HG03045 (cell line): Measurements from ENCODE around the gene PCDH1.
"Not testable (repeated sequence)": the region's sequence is repeated elsewhere in the genome, so short reads cannot be mapped to it uniquely, and the experiment has no call there.

Experiments used
- ATAC-seq: cut with Tn5 transposase; IDR thresholded peaks from one replicate; pipeline ENCODE4 v1.9.1; 2021; ENCODE audit warnings: mild to moderate bottlenecking, moderate library complexity; ENCODE audit not compliant: unreplicated experiment

Gene PCDH1

DNA sequence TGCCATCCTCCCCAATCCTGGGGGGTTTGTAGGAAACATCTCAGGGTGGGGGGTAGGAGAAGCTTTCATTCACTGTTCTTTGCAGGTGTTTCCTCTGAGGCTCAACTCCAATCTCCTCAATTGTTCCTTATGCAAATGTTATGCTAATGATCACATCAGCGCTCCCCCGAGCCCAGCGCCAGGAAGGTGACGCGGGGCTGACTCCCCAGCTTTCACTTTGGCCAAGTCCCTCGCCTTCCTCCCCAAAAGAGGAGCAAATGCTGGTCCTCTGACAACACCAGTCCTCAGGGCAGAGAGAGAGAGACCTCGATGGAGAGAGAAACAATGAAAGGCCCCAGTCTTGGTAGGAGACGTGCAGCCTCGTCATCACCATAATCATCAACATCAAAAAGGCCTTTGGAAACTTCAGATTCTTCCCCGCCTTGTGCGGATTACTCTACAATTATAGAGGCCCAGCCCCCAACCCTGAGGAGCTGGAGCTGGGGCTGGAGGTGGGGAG is 39.1 kb downstream of the PCDH1 start:
- ATAC-seq = no peak

DNA sequence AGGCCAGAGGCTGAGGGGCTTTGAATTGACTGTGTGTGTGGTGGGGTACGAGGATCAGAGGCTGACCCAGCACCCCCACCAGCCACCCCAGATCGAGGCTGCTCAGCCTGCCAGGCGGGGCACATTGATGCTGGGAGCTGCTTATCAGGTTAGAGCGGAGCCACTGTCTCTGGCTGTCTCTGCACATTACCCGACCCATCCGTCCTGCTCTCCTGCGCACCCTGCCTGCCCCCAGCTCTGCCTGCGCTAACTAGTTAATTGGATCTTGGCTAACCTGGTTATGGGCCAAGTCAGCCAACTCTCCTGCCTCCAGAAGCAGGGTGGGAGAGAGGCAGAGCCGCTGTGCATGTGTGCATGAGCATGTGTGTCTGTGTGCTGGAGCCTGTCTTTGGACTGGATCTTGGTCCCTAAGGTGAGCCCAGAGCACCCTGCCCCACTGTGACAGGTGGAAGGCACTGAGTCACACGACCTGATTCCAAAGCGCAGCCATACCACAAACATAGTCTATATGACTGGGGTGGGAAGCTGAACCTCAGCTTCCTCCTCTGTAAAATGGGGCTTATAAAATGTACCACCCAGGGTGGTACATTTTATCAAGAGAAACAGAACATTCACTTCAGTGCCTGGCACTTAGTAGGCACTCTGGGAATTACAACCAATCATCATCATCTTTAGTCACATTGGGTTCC is 39.7 kb downstream of the PCDH1 start:
- ATAC-seq = no peak

DNA sequence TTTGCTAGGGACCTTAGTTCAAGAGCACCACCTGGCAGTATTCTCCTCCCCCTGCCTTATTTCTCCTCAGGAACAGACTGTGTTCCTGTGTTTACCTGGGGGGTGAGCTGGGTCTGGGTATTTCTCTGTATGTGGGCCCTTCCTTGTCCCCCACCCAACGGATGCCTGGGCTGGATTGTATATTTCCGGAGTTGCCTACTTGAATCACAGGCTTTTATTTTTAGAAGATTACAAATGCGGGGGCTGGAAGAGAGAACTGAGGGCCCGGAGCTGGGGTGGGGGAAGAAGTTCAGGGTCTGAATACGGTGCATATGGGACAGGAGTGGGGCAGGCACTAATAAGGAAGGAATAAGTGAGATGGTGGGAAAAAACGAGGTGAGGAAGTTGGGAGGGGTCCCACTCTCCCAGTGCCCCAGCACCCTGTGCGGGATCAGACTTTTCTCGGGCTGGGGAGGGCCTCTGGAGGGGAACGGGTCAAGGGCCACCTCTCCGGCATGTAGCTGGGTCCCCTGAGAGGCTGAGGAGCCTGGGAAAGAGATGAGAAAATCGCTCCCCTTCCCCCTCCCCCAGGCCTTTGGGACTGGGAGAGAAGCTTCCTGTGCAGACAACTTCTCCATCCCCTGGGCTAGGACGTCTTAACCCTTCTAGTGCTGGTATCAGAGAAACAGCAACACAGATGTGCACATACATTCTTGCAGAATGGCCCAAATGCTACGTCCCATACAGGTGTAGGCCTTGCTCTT is 42.1 kb downstream of the PCDH1 start:
- ATAC-seq = no peak

DNA sequence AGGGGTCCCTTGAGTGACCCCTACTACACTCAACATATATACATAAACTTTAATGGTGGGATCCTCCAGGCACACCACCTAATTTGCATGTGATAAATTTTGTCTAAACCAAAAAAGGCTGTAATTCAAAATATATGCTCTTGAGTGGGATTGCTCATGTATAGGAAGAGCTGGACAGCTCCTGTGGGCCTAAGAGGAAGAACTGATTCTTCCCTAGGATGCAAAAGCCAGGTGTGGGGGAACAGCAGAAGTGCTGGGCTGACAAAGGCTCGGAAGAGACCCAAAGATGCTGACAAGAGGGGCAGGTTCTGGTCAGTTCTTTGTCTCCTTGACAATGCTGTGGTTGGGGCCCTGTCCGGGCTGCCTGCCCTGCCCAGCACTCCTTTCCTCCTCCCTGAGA is 43.9 kb downstream of the PCDH1 start:
- no peak for ATAC-seq

DNA sequence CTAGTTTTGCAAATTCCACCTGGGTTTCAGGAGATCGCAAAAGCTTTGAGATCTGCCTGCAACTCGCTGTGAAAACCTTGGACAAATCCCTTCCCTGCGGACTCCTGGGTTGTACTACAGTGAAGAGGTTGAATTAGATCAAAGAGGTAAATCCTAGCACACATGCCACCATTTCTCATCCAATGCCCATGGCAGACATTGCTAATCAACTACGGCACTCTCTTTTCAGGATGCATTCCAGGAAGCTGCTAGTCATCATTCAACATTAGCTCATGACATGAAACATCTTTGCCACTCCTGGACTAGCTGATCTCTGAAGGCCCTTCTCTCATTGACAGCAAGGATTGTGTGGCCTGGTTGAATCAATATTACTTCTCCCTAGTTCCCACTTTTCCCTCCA is 46.1 kb downstream of the PCDH1 start:
- no peak for ATAC-seq

DNA sequence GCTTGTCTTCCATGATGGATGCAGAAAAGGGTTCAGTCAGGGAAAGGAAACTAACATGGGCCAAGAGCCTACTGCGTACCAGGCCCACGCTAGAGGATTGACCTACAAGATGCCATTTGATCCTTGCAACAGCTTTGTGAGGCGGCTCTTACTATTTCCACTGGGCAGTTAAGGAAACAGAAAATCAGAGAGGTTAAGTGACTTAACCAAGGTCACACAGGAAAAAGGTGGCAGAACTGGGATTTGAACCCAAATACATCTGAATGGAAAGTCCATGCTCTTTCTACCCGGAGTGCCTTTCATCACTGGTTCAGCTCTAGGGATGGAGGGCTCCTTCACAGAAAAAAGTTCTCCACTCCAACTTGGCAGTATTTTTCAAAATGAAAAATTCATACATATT is 50.0 kb downstream of the PCDH1 start:
- no peak for ATAC-seq

DNA sequence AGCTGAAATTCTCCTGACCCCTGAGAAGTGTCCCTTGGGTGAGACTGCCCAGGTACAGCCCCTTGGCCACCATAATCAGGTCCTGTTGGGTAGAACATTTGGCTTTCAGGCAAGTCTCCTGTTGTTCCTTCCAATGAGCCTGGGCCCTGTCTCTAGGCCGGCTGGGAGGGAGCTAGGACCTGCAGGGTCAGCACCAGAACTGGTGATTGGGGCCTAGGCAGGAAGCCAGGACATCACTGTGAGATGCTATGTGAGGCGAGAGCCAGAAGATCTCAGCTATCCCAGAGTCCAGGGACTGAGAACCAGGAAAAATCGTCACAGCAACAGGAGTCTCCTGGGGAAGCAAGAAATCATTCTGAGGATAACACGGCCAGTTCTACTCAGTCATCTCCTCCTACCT is 51.5 kb downstream of the PCDH1 start:
- no peak for ATAC-seq

DNA sequence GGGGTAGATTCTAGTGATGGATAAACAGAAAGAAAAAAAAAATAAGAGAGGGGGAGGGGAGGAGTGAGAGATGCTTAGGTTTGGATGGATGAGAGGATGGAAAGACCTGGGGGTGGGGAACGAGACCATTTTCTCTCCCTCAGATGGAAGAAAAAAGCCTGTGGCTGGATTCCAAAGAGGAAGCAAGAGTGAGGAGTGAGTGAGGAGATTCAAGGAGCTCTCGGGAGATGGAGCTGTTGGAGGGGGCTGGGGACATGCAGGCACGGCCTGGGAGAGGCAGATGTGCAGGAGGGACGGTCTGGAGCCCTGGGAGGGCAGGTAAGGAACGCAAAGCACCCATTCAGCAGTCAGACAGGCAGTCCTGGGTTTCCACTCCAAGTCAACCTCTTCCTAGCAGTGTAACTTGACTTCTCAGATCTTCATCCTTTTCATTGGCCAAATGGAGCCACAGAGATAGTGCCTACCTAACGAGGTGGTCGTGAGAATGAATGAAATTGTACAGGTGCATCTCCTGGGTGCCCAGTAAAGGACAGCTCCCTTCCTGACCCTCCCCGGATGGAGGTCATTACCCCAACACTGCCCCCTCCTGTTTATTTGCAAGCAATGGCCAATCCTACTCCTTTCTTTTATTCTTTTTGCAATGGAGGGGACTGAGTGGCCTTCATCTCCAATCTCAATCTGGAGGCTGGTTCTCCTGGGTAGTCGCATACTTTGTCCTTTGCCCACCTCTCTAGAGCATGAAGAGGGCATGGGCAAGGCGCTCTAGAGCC is 52.2 kb downstream of the PCDH1 start:
- ATAC-seq = no peak

DNA sequence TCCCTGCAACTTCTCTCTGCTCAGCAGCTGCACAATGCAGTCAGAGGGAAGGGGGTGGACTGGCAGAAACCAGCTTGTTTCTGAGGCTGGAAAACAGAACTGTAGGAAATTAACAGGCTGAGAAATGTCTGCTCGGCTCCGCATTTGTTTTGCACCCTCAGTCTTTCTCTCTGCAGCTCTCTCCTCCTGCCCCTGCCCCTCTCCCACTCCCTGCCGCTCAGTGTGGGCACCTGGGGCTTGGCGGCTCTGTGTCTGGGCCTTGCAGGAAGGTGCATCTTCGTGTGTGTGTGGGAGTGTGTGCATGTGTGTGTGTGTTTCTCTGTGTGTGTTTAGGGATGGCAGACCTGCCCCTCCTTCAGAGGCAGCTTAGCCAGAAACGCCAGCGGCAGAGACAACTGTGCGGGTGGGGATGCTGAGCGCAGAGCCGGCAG is 53.0 kb downstream of the PCDH1 start:
- no peak for ATAC-seq

DNA sequence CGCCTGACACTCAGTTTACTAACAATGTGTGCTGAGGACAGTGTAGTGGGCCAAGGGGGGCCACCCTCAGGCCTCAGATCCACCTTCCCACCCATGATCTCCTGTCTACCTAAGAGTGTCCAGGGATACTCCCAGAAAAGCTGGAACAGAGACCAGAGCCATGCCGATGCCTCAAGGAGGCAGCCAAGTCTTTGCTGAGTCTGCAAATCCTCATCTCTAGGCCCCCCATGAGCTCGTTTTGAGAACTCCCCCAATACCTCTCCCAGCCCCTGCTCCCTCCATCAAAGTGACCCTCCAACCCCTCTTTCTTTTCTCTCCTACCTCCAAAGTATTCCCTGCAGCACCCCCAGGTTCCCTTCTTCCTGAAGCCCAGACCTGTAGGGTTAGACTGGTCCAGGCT is 53.5 kb downstream of the PCDH1 start:
- no peak for ATAC-seq

DNA sequence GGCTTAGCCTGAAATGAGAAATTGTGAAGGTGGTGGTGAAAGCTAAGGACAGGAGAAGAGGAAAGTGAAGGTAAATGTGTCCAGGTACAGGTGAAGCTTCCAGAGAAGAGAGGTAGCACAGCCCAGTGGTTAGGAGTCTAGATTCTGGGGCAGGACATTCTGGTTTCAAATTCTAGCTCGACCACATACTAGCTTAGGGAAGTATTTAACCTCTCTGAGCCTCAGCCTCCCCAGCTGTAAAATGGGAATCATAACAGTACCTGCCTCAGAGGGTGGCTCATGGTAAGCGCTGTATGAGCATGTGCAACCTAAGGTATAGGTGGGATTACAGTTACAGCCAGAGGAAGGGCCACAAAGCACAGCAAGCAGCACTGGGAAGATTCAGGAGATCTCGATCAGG is 55.2 kb downstream of the PCDH1 start:
- ATAC-seq = no peak

DNA sequence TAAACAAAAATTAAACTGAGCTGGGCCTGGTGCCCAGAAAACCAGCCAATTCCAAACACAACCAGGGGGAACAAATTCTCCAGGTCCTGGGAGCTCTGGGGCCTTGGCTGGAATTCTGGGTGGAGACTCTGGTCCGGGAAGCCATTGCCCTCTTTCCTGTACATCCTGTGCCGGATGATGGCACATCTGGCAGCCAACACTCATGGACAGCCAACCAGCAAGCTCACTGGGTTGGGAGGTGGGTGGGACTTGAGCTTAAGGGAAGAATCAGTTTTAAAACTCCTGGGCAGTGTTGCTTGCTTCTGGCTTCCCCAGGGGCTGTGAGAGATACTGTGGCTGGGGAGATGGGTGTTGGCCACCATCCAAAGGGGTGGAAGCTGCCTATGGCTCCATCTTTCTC is 56.1 kb downstream of the PCDH1 start:
- no peak for ATAC-seq

DNA sequence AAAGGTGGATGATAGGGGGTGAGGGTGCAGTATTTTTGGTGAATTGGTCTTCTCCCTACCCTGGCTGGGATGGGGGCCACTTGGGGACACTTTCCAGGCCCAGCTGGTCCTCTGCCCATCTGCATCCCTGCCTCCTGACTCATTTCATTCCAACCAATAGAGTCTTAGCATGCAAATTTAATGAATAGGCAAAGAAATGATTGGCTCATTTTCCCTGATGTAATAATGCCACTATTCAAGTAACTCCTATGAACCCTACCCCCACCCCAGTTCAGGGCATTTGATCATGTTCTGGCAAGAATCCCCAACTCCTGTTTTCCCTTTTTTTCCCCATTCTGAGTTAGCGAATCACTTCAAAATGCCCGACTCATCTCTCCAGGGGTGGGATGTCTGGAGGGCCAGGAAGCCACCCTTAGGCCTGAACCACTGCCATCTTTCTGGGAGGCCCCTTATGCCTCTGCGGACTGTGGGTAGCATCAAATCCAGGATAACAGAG is 56.7 kb downstream of the PCDH1 start:
- ATAC-seq = no peak

DNA sequence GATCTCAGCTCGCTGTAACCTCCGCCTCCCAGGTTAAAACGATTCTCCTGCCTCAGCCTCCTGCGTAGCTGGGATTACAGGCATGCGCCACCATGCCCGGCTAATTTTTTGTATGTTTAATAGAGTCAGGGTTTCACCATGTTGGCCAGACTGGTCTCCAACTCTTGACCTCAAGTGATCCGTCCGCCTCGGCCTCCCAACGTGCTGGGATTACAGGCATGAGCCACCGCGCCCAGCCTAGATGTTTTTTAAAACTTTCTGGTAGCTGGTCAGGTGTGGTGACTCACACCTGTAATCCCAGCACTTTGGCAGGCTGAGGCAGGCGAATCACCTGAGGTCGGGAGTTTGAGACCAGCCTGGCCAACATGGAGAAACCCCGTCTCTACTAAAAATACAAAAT is 57.5 kb downstream of the PCDH1 start:
- not testable (repeated sequence) for ATAC-seq

DNA sequence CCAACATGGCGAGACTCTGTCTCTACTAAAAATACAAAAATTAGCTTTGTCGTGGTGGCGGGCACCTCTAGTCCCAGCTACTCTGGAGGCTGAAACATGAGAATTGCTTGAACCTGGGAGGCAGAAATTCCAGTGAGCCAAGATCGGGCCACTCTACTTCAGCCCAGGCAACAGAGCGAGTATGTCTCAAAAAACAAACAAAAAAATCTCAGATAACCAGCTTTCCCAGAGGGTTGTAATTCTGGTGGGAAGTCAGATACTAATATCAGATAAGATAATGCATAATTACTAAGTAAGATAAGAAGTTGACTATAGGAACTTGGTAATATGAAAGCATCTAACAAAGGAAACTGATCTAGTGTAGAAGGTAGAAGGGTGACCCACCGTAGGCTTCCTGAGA is 60.6 kb downstream of the PCDH1 start:
- ATAC-seq = no peak

DNA sequence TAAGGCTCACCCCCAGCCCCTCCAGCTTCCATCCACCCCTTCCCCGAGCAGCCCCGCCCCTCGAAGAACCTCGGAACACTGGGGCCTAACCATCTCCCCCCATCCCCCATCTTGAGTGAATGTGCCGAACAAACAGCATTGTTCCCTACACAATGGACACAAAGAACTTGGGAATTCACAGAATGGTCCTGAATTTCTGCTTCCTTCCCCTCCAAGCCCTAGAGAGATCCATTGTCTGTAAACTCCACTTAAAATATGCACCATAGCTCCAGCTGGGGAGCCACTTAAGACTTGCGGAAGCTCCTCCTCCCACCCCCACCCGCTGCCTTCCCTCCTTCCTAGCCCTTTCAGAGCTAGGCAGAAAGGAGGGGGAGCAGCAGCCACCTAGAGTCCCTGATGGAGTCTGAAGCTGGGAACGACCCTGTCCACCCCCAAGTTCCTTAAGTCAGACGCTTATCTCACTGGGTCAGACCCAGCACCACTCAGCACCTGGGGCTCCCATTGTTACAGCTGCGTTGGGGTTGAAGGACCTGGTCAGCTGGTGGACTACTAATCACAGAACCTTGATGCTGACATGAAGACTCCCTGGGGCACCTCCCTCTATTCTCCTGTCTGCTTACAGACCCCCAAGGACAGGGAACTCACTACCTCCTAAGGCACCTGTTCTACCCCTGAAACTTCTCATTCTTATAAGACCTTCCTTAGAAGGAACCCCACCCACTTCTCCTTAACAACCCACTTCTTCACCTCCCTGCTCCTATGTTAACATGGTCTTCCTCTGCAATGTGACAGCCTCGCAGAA is 61.4 kb downstream of the PCDH1 start:
- no peak for ATAC-seq

DNA sequence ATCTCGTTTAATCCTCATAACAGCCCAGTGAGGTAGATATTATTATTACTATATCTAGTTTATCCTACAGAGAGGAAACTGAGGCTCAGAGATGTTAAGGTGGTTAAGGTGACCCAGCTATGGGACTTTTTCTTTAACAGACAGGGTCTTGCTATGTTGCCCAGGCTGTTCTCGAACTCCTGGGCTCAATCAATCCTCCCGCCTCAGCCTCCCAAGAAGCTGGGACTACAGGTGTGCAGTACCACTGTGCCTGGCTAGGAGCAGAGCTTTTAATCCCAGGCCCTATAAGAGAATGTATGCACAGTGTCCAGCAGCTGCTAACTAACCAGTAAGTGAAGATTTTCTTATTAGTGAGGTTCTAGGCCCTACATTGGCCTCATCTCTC is 62.4 kb downstream of the PCDH1 start:
- no peak for ATAC-seq

DNA sequence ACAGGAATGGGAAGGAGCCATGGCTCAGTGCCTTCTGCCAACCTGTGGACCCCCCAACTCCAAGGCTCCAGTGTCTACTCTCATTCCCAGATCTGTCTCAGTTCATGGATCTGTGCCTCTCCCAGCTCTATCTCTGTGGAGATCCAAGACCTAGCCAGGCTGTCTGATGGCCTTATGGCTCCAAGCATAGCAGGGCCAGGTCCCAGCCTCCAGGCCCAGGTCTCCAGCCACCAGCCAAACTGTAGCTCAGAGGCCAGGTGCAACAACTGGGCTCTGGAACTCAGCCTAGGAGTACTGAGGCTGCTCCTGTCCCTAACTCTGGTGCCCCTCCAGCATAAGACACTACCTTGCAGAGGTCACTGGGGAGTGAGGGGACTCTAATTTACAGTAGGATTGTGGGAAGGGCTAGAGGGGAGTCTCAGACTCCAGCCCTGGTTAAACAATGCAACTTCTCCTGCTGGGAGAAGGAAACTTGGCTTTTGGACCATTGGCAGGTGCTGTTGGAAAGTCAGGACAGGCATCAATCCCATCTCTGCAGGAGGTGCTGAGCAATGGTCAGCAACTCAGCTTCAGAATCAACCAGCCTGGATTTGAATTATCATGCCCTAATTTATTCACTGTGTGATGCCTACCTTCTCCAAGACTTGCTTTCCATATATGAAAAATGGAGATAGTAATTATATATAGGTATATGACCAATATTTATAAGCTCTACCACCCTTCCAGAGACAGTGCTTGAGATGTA is 63.0 kb downstream of the PCDH1 start:
- no peak for ATAC-seq

DNA sequence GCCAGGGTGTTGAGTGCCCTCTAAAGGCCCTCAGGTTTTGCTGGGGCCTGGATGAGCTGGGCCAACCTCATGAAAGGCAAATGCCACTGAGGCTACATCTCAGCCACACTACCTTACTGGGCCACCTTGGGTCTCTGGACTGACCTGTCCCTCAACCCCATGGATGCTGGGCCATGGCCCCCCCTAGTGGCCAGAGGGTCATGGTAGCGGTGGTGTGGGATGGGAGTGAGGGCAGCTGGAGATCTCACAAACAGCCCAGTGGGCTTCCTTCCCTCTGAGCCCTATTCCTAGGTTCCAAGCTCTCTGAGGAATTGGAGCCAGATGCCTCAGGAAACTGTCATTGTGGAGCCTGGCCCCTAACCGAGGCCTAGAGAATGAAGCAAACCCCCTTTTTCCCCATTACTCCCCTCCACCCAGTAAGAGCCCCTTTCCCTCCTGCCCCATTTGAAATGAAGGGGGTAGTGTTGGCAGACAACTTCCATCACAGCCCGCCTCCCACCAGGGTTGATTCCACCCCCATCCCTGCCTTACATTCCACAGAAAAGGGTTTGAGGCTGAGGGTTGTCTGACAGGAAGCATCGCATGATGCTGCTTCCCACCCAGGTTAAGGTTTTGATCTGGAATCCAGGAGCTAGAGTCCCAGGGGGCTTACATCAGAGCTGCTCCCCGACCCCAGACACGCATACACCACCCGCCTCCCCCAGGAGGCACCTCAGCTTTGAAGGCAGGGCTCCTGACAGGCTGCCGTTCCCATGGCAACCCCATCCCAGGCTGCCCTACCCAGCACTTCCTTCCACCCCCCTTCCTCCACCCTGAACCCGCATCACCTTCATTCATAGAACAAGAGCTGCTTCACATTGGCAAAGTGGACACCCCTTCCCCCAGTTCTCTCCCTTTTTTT is 63.9 kb downstream of the PCDH1 start:
- no peak for ATAC-seq
